Stimulated activated CD4-positive, alpha-beta T cell treated with anti-CD3 and anti-CD28 coated beads, Interleukin-12 subunit alpha, Interleukin-12 subunit beta, amount 100 ng/mL, for 48 hours (primary cell): ENCODE data around the gene RAB29.
A peak's percentile ranks its signal among the peaks of the same experiment; 100 is the strongest.
"Not testable (repeated sequence)": the region's sequence is repeated elsewhere in the genome, so short reads cannot be mapped to it uniquely, and the experiment has no call there.

Experiments
- DNase-seq, 3 donors: peaks; one replicate each; pipeline ENCODE4 v3.0.0-alpha.2; 2020; ENCODE audit warnings: low read depth in 2 of 3, low spot score in 1 of 3

Gene RAB29

GRCh38 chr1:205775015-205775716 lies at the start of gene RAB29:
Gene RAB29 (minus strand): TSS chr1:205775482. CDS start chr1:205774956, 526 bp downstream.
- peak; percentile 73 to 78 (median 74) for DNase-seq

GRCh38 chr1:205824180-205824579 lies 48.9 kb upstream of the RAB29 start:
- no peak for DNase-seq

GRCh38 chr1:205823260-205823659 lies 48.0 kb upstream of the RAB29 start:
- DNase-seq = not testable (repeated sequence)

GRCh38 chr1:205822397-205822796 lies 47.1 kb upstream of the RAB29 start:
- DNase-seq = no peak

- DNase-seq = no peak
Observed at GRCh38 chr1:205817988-205818387, 42.7 kb upstream of the RAB29 start.

- no peak for DNase-seq
Observed at GRCh38 chr1:205817364-205817763, 42.1 kb upstream of the RAB29 start.

- DNase-seq = peak in 1 of 3 donors; percentile 32
Observed at GRCh38 chr1:205813755-205814058, 38.4 kb upstream of the RAB29 start.

GRCh38 chr1:205812878-205813754 lies 37.8 kb upstream of the RAB29 start, which contains the start of gene SLC41A1:
Gene SLC41A1 (minus strand): TSS chr1:205813198. CDS start chr1:205810441, 2,757 bp downstream.
- peak; percentile 83 to 89 (median 89) for DNase-seq

GRCh38 chr1:205812271-205812877 lies 37.1 kb upstream of the RAB29 start:
- DNase-seq = peak in 1 of 3 donors; percentile 7

- no peak for DNase-seq
Observed at GRCh38 chr1:205811660-205812059, 36.4 kb upstream of the RAB29 start.

GRCh38 chr1:205810448-205811157 lies 35.3 kb upstream of the RAB29 start:
- DNase-seq = no peak

GRCh38 chr1:205809942-205810345 lies 34.7 kb upstream of the RAB29 start:
- DNase-seq = no peak

- no peak for DNase-seq
Observed at GRCh38 chr1:205809469-205809868, 34.2 kb upstream of the RAB29 start.

GRCh38 chr1:205805082-205805711 lies 29.9 kb upstream of the RAB29 start:
- peak; percentile 40 to 57 (median 49) for DNase-seq

- no peak for DNase-seq
Observed at GRCh38 chr1:205804605-205805004, 29.3 kb upstream of the RAB29 start.

- DNase-seq = no peak
Observed at GRCh38 chr1:205803986-205804385, 28.7 kb upstream of the RAB29 start.

GRCh38 chr1:205802060-205802459 lies 26.8 kb upstream of the RAB29 start:
- no peak for DNase-seq

GRCh38 chr1:205800981-205801703 lies 25.9 kb upstream of the RAB29 start:
- DNase-seq = no peak

- DNase-seq = no peak
Observed at GRCh38 chr1:205800427-205800826, 25.1 kb upstream of the RAB29 start.

- DNase-seq = no peak
Observed at GRCh38 chr1:205798577-205798976, 23.3 kb upstream of the RAB29 start.
